Caco-2 (cell line): ENCODE data around the gene ZFYVE1. TPM values are rescaled to one million over a fixed set of nuclear protein-coding genes. Genes with fewer than 3 reads are reported as not detected.
"Not testable (repeated sequence)": the region's sequence is repeated elsewhere in the genome, so short reads cannot be mapped to it uniquely, and the experiment has no call there.

Experiments
- BruUV-seq: library from RNA; stranded (reverse); fragments of 400-500 nt; replicated peaks from 2 replicates; lab custom pipeline; 2021; lab: Mats Ljungman, UMichigan
- CTCF ChIA-PET: fragments of 300-600 bp; sonication (Branson Sonifier 250); formaldehyde crosslinking; loops from one replicate; lab custom pipeline; 2022; ENCODE audit warnings: antibody characterized with exemption; lab: Charles Lee
- POLR2A ChIA-PET: fragments of 300-600 bp; sonication (Branson Sonifier 250); formaldehyde crosslinking; loops from one replicate; lab custom pipeline; 2022; ENCODE audit warnings: antibody characterized with exemption; lab: Charles Lee
- DNase-seq, 2 experiments: peaks; one replicate each; pipeline versions ENCODE4 v3.0.0 to v3.0.0-alpha.2; 2020 to 2022
- H3K27me3 ChIP-seq: replicated peaks from 2 replicates; pipeline ENCODE4 v1.6.0; 2011; ENCODE audit warnings: low read length; ENCODE audit not compliant: control insufficient read depth, insufficient read depth
- H3K36me3 ChIP-seq: 2 replicates; pipeline ENCODE4 v1.5.1; 2011; ENCODE audit warnings: low read length; ENCODE audit not compliant: control insufficient read depth, insufficient read depth
- H3K4me1 ChIP-seq: fragments of 250-450 bp; sonication (Bioruptor Pico); 2 replicates; pipeline ENCODE4 v1.5.1; 2020; ENCODE audit warnings: mild to moderate bottlenecking
- H3K4me3 ChIP-seq: 2 replicates; pipeline ENCODE4 v1.5.1; 2011; ENCODE audit warnings: low read depth, mild to moderate bottlenecking, control low read depth, low read length
- H3K9me3 ChIP-seq: fragments of 250-450 bp; sonication (Bioruptor Pico); 2 replicates; pipeline ENCODE4 v1.5.1; 2020; ENCODE audit warnings: mild to moderate bottlenecking, moderate library complexity
- H3K27ac Mint-ChIP-seq: one replicate; pipeline ENCODE4 v1.8.0; 2022; ENCODE audit warnings: mixed read lengths; ENCODE audit not compliant: unreplicated experiment
- H3K27me3 Mint-ChIP-seq: one replicate; pipeline ENCODE4 v1.8.0; 2022; ENCODE audit warnings: mixed read lengths; ENCODE audit not compliant: insufficient read depth, unreplicated experiment
- H3K36me3 Mint-ChIP-seq: one replicate; pipeline ENCODE4 v1.8.0; 2022; ENCODE audit warnings: mild to moderate bottlenecking, mixed read lengths; ENCODE audit not compliant: insufficient read depth, unreplicated experiment
- H3K4me1 Mint-ChIP-seq: one replicate; pipeline ENCODE4 v1.8.0; 2022; ENCODE audit warnings: low read depth, mixed read lengths; ENCODE audit not compliant: unreplicated experiment
- H3K4me3 Mint-ChIP-seq: one replicate; pipeline ENCODE4 v1.8.0; 2022; ENCODE audit warnings: mild to moderate bottlenecking, moderate library complexity, mixed read lengths; ENCODE audit not compliant: unreplicated experiment
- H3K9me3 Mint-ChIP-seq: one replicate; pipeline ENCODE4 v1.8.0; 2022; ENCODE audit warnings: mixed read lengths; ENCODE audit not compliant: unreplicated experiment
- CTCF ChIP-seq, 2 experiments: fragments of 200-600 bp in 1 of 2; IDR thresholded peaks; 1 replicate in 1 of 2; 2 replicates in 1 of 2; pipeline versions ENCODE4 v1.5.1 to v1.8.0; 2011 to 2022; ENCODE audit warnings: antibody characterized with exemption in 1 of 2, control low read depth in 1 of 2, inconsistent platforms in 1 of 2, low read depth in 1 of 2, low read length in 1 of 2, mild to moderate bottlenecking in 1 of 2, moderate library complexity in 1 of 2; ENCODE audit not compliant: insufficient read depth in 1 of 2, severe bottlenecking in 1 of 2, unreplicated experiment in 1 of 2
- intact Hi-C: fragments of 100-400 bp; cut with micrococcal nuclease; formaldehyde crosslinking; loops from one replicate; pipeline ENCODE4 v1.10.0; 2022; ENCODE audit not compliant: unreplicated experiment
- total RNA-seq: library from RNA; stranded (reverse); gene quantifications from 2 replicates; pipeline ENCODE4 v1.2.3, GENCODE V29; 2022

Gene ZFYVE1
- total RNA-seq, 1 experiment from 2014 or later = 10.8 TPM

GRCh38 chr14:73014105-73014504, 12.8 kb downstream of the ZFYVE1 start:
- Histone ChIP-seq H3K4me1 (no peaks in the 10 kb centered on the region), H3K4me3 (no peak overlapping the region), H3K36me3 (no peaks in the 10 kb centered on the region; the same call in 1 of the 2 replicates), H3K9me3 (no peaks in the 10 kb centered on the region), H3K27me3 (no peaks in the 10 kb centered on the region)
- no peaks in the 10 kb centered on the region for H3K27me3 Mint-ChIP-seq
- no peak for TF ChIP-seq CTCF (IDR thresholded peaks at IDR 0.05; ENCODE audit: insufficient read depth in 1 of 2, low read depth in 1 of 2, low read length in 1 of 2, severe bottlenecking in 1 of 2, unreplicated experiment in 1 of 2)
- H3K9me3 Mint-ChIP-seq = no peaks in the 10 kb centered on the region
- no peak for DNase-seq
- no peak overlapping the region for H3K27ac Mint-ChIP-seq
- POLR2A ChIA-PET = no interaction called here
- CTCF ChIA-PET = no interaction called here
- H3K4me3 Mint-ChIP-seq = no peak overlapping the region
- peaks cover 17% of the 10 kb centered on the region for H3K36me3 Mint-ChIP-seq
- H3K4me1 Mint-ChIP-seq = no peaks in the 10 kb centered on the region
- BruUV-seq = no TSS peak
- intact Hi-C loops = no loop called here

- H3K4me1 Mint-ChIP-seq, H3K4me3 ChIP-seq, H3K27me3 ChIP-seq, DNase-seq, BruUV-seq, POLR2A ChIA-PET, H3K4me1 ChIP-seq, H3K27me3 Mint-ChIP-seq, H3K4me3 Mint-ChIP-seq, H3K9me3 Mint-ChIP-seq, CTCF ChIA-PET, H3K27ac Mint-ChIP-seq, H3K36me3 ChIP-seq, H3K9me3 ChIP-seq, intact Hi-C loops: not testable (repeated sequence)
- peaks cover 18% of the 10 kb centered on the region for H3K36me3 Mint-ChIP-seq
Measured at GRCh38 chr14:73011189-73011588, 15.7 kb downstream of the ZFYVE1 start.

- Histone ChIP-seq H3K4me1 (no peaks in the 10 kb centered on the region; the same call in 1 of the 2 replicates), H3K36me3 (no peaks in the 10 kb centered on the region), H3K4me3 (no peak overlapping the region), H3K9me3 (no peaks in the 10 kb centered on the region), H3K27me3 (no peaks in the 10 kb centered on the region)
- no peaks in the 10 kb centered on the region for H3K9me3 Mint-ChIP-seq
- H3K4me3 Mint-ChIP-seq = no peak overlapping the region
- no peak overlapping the region for H3K27ac Mint-ChIP-seq
- CTCF ChIA-PET = interaction anchor here (0.7 kb wide), 1 partner anchor 19 kb away, joined by 3 read pairs; the partner anchor contains the start of gene ZFYVE1
- POLR2A ChIA-PET = no interaction called here
- TF ChIP-seq CTCF (IDR thresholded peaks at IDR 0.05; ENCODE audit: insufficient read depth in 1 of 2, low read depth in 1 of 2, low read length in 1 of 2, severe bottlenecking in 1 of 2, unreplicated experiment in 1 of 2) = no peak
- H3K36me3 Mint-ChIP-seq = peaks cover 14% of the 10 kb centered on the region
- intact Hi-C loops = no loop called here
- no TSS peak for BruUV-seq
- no peaks in the 10 kb centered on the region for H3K27me3 Mint-ChIP-seq
- no peaks in the 10 kb centered on the region for H3K4me1 Mint-ChIP-seq
- DNase-seq = no peak
Measured at GRCh38 chr14:73008501-73008900, 18.4 kb downstream of the ZFYVE1 start.
